ENCODE measurements around the gene VSIG10L2.

Gene VSIG10L2

GRCh38 chr11:125942771-125943428, 2.9 kb upstream of the VSIG10L2 start:
- H3K4me3 ChIP-seq (ENCODE audit: low read depth, low read length), result no peak overlapping the region
- no peak for TF ChIP-seq CTCF (IDR thresholded peaks at IDR 0.05; ENCODE audit: insufficient read depth, low read depth, low read length, missing control alignments)
- no peak for DNase-seq (ENCODE audit: low read depth)

- no peak for TF ChIP-seq CTCF (IDR thresholded peaks at IDR 0.05; ENCODE audit: insufficient read depth, low read depth, low read length, missing control alignments)
- DNase-seq (ENCODE audit: low read depth), result no peak
- no peak overlapping the region for H3K4me3 ChIP-seq (ENCODE audit: low read depth, low read length)
Measured at GRCh38 chr11:125943661-125944349, 2.0 kb upstream of the VSIG10L2 start.

- TF ChIP-seq CTCF (IDR thresholded peaks at IDR 0.05; ENCODE audit: insufficient read depth, low read depth, low read length, missing control alignments), result no peak
- no peak overlapping the region for H3K4me3 ChIP-seq (ENCODE audit: low read depth, low read length)
- no peak for DNase-seq (ENCODE audit: low read depth)
Measured at GRCh38 chr11:125944350-125945010, 1.4 kb upstream of the VSIG10L2 start.

GRCh38 chr11:125945011-125945796, 640 bp upstream of the VSIG10L2 start:
- no peak for DNase-seq (ENCODE audit: low read depth)
- H3K4me3 ChIP-seq (ENCODE audit: low read depth, low read length), result no peak overlapping the region
- no peak for TF ChIP-seq CTCF (IDR thresholded peaks at IDR 0.05; ENCODE audit: insufficient read depth, low read depth, low read length, missing control alignments)

GRCh38 chr11:125946712-125947418, 1.0 kb downstream of the VSIG10L2 start:
- no peak for TF ChIP-seq CTCF (IDR thresholded peaks at IDR 0.05; ENCODE audit: insufficient read depth, low read depth, low read length, missing control alignments)
- no peak overlapping the region for H3K4me3 ChIP-seq (ENCODE audit: low read depth, low read length)
- no peak for DNase-seq (ENCODE audit: low read depth)

Data from GM12865 (cell line).